Keratinocyte (primary cell): ENCODE data around the gene AQP2.

Experiments used
- EZH2 ChIP-seq: IDR thresholded peaks from one replicate; pipeline ENCODE4 v1.6.1; 2012; ENCODE audit warnings: inconsistent platforms, mild to moderate bottlenecking, low read length, moderate library complexity
- TF ChIP-seq, protein P1 (sequence below), 3 experiments: IDR thresholded peaks in 1 of 3; conservative IDR thresholded peaks in 1 of 3; optimal IDR thresholded peaks in 1 of 3; 2 replicates in 2 of 3; 3 replicates in 1 of 3; pipeline versions ENCODE3 to v1.5.1; 2011; ENCODE audit warnings: low read length in 3 of 3, mild to moderate bottlenecking in 3 of 3, moderate library complexity in 2 of 3, control low read depth in 1 of 3, inconsistent platforms in 1 of 3; ENCODE audit not compliant: insufficient read depth in 2 of 3; ENCODE audit errors: extremely low read depth in 1 of 3

DNA sequence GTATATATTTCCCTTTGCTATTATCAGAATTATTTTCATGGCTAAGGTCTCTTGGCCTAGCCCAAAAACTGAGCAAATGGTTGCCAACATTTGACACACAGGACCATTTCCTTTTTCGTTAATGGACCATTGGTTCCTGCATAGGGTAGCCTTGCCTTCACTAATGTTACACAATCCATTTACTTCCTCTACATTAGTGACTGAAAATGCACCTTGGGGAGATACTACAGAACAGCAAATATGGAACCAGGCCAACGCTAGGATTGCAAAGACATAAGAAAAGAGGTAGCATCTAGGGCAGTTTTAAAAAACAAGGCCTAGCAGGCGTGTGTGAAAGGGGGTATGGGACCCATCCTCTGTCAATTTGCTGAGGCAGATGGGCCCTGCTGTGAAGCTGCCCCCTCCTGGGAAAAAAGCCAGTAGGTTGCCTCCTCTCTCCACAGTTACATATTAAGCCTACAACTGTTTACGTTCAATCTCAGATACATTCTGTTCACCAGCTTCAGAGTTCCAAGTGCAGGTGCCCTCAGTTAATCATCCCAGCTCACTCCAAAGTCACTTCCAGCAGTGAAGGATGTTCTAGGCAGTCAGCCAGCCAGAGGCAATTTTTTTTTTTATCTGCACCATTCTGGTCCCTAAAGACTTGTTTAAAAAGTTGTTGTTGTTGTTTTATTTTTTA, 37.2 kb downstream of the AQP2 start:
- TF ChIP-seq, protein P1, sequence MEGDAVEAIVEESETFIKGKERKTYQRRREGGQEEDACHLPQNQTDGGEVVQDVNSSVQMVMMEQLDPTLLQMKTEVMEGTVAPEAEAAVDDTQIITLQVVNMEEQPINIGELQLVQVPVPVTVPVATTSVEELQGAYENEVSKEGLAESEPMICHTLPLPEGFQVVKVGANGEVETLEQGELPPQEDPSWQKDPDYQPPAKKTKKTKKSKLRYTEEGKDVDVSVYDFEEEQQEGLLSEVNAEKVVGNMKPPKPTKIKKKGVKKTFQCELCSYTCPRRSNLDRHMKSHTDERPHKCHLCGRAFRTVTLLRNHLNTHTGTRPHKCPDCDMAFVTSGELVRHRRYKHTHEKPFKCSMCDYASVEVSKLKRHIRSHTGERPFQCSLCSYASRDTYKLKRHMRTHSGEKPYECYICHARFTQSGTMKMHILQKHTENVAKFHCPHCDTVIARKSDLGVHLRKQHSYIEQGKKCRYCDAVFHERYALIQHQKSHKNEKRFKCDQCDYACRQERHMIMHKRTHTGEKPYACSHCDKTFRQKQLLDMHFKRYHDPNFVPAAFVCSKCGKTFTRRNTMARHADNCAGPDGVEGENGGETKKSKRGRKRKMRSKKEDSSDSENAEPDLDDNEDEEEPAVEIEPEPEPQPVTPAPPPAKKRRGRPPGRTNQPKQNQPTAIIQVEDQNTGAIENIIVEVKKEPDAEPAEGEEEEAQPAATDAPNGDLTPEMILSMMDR (optimal IDR thresholded peaks at IDR 0.05 in 1 of 3, IDR thresholded peaks at IDR 0.05 in 1 of 3, conservative IDR thresholded peaks at IDR 0.05 in 1 of 3; ENCODE audit: extremely low read depth in 1 of 3, insufficient read depth in 2 of 3, low read length in 3 of 3) = no peak
- no peak for TF ChIP-seq EZH2
